Bone marrow (tissue), 2 donors: Measurements from ENCODE around the gene CCBE1.
"Not testable (repeated sequence)": the region's sequence is repeated elsewhere in the genome, so short reads cannot be mapped to it uniquely, and the experiment has no call there.

Source experiments
- DNase-seq, 2 donors: peaks; one replicate each; lab custom pipeline; 2025; lab: John Stamatoyannopoulos, UW

CCBE1 gene

GRCh38 chr18:59539108-59539507 is 158.1 kb downstream of the CCBE1 start:
- DNase-seq, result no peak

DNA sequence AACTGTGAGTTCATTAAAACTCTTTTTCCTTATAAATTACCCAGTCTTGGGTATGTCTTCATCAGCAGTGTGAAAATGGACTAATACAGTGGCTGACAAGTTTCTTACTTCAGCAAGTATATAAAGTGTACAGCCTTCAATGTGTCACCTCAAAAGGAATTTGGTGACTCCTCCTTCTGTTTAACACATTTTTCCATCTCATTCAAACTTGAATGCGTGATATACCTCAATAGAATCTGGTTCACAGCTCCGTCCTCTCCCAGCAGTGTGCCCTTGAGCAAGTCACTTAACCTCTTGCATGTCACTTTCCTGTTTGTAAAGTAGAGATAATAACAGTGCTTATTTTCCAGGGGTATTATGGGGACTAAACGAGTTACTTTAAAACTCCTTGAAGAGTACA is 159.6 kb downstream of the CCBE1 start:
- DNase-seq, result no peak

GRCh38 chr18:59536166-59536565 is 161.1 kb downstream of the CCBE1 start:
- no peak for DNase-seq

DNA sequence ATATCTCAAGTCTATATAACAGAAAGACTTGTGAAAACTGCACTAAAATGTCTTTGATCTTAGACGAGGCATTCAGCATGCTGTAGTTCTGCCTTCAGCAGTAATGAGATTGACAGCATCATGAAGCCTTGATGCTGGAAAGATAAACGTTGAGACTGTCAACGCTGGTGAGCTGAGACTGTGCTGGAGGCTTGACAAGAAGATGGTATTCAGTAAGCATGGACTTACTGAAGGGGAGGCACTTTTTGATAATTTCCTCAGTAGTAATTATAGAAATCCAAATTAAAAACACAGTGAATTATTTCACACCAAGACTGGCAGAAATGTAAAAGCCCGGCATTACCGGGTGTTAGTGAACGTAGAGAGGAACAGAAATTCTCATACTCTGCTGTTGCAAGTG is 162.2 kb downstream of the CCBE1 start:
- DNase-seq, result no peak

DNA sequence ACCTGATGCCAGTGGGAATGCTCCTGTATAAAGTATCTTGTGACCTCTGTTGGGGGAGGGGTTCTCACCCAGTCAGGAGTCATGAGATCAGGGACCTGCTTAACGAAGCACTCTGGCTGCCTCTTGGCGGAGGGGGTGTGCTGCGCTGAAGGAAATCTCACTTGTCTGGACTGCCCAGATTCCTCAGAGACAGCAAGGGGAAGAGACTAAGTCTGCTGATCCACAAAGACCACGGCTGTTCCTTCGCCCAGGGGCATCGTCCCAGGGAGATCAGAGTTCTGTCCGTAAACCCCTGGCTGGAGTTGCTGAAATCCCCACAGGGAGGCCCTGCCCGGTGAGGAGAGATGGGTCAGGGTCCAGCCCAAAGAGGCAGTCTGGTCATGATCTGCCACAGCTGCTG is 168.4 kb downstream of the CCBE1 start:
- no peak for DNase-seq

DNA sequence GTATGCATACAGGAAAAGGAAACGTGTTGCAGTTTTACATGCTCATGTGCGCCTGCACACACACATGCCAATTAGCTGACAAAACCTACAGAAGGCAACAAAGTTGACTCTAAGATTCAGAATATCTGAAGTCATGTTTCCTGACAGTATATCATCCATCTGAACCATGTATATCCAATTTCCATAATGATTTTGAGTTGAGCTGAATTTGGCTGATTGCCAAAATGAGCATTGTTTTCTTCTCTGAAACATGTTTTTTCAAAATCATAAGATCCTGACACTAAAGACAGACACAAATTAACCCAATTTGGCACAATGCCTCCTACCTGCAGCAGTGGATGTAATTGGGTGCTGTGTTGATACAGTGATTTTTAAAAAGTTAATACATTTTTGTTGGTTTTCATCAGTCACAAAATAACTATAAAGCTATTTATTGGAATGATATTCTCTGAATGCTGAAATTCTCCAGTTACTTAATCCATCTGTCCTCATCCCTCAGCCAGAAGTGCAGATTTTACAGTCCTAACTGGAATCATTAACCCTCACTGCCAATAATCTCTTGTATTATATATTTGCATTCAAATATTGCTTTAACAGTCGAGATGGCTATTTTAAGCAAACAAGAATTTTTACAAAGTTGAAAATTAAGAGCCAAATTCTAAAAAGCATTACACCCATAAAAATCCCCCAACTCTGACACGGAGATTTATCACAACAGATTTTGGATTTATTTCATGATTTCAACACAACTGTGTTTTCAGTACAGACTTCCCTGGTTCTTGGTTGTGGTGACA is 176.5 kb downstream of the CCBE1 start:
- no peak for DNase-seq

DNA sequence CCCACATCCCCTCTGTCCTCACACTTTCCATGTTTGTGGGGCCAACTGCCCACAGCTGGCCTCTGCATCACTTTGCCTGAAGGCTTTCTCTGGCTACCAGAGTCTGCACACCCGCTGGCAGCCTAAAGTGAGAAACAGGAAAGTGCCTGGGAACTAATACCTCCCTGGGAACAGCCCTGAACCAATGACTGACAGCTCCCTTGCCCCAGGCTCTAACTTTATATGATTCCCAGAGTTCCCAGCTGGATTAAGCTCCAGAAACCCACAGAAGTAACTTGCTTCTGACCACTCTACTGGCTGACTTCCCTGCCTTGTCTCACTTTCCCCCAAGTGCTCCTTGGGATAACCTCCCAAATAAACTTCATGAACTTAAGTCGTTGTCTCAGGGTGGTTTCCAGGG is 178.5 kb downstream of the CCBE1 start:
- no peak for DNase-seq

GRCh38 chr18:59517446-59518165 is 179.6 kb downstream of the CCBE1 start:
- DNase-seq, result no peak

GRCh38 chr18:59516356-59517155 is 180.7 kb downstream of the CCBE1 start:
- no peak for DNase-seq

DNA sequence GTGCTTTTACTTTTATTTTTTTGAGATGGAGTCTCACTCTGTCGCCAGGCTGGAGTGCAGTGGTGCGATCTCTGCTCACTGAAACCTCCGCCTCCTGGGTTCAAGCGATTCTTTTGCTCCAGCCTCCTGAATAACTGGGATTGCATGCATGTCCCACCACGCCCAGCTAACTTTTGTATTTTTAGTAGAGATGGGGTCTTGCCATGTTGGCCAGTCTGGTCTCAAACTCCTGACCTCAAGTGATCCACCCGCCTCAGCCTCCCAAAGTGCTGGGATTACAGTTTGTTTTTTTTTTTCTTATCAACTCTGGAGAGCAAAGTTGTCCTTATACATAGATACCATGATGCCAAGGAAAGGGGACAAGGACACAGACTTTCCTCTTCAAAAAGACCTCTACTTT is 181.3 kb downstream of the CCBE1 start:
- not testable (repeated sequence) for DNase-seq

DNA sequence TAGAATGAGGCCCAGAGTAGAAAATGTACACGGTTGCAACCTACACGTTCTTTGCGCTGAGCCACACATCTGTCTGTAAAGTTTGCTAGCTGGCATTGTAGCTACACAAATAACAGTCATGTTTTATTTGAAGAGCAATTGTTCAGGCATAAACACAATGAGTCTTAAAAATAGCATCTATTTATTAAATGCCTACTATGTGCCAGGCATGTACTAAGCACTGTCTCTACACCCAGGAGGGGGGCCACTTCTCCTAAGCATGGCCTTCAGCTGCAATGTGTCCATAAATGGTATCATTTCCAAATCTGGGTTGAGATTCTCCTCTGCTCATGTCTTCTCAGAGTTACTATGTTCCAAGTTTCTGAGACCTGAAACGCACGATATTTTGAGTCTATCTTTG is 182.1 kb downstream of the CCBE1 start:
- DNase-seq, result no peak

- no peak for DNase-seq
Measured at GRCh38 chr18:59514203-59514602, 183.0 kb downstream of the CCBE1 start.

DNA sequence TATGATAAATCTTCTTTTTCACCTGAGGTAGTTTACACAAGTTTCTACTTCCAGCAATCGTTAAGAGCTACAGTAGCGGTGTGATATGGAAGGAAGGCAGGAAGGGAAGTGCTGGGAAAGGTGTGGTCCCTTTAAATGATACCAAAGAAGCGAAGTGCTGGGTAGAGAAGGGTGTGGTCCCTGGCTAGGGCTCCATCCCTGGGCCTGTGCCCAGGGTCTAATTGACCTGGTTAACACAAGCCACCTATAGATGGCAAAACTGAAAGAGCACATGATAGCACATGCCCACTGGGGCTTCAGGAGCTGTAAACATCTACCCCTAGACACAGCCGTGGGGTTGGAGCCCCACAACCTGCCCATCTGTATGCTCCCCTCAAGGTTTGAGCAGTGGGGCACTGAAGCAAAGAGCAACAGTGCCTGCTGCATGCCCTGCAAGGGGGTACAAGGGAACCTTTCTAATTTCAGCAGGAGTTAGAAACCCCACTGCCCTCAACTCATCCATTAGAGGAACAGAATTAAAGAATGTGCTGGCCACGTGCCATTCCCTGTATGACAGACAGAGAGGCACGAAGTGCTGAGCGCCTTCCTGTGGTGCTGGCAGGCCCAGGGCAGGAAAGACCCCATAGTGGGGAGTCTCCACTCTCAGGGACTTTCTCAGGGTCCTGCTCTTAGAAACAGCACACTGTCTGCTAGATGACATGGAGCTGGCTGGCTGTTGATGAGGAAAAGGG is 185.0 kb downstream of the CCBE1 start:
- no peak for DNase-seq

- DNase-seq, result no peak
Measured at GRCh38 chr18:59509481-59510442, 187.5 kb downstream of the CCBE1 start.

GRCh38 chr18:59505356-59505755 is 191.9 kb downstream of the CCBE1 start:
- no peak for DNase-seq

DNA sequence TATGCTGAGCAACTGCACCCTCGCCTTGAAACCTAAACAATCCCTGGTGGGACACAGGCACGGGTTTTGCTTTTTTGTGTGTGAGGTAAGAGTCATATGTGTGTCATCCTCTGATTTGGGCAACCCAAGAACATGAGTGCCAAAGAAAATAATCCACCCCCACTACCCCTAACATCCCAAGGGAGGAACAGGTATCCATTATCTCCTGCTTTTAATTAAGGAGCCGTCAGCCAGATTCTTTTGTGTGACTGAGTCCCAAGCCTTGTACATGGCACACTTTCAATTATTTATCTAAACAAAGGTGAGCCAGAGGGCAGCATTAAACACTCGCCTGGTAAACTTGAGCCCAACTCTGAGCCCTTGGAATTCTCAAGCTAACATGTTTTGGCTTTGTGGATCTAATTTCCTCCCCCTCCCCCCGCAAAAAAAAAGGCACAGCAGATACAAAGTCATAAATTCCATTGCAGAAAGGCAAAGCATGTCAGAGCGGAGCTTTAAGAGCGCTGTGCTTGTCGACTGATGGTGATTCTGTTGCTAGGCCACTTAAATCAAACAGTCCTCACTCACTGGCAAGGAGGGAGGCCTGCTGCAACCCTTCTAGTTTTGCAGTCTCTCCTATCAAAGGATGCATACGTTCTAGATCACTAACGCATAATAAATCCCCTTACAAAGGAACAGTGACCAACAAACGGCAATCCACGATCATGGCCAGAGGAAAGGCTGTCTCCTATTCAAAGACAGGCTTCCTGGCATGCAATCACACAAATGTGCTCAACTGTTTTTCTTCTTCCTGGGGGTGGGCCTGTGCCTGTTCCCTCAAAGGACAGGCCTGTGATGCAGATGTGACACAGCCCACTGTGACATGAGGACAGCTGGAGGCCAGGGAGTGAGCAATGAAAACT is 194.7 kb downstream of the CCBE1 start:
- DNase-seq, result no peak

- no peak for DNase-seq
Measured at GRCh38 chr18:59501920-59502273, 195.3 kb downstream of the CCBE1 start.

GRCh38 chr18:59500765-59501164 is 196.5 kb downstream of the CCBE1 start:
- DNase-seq, result no peak

DNA sequence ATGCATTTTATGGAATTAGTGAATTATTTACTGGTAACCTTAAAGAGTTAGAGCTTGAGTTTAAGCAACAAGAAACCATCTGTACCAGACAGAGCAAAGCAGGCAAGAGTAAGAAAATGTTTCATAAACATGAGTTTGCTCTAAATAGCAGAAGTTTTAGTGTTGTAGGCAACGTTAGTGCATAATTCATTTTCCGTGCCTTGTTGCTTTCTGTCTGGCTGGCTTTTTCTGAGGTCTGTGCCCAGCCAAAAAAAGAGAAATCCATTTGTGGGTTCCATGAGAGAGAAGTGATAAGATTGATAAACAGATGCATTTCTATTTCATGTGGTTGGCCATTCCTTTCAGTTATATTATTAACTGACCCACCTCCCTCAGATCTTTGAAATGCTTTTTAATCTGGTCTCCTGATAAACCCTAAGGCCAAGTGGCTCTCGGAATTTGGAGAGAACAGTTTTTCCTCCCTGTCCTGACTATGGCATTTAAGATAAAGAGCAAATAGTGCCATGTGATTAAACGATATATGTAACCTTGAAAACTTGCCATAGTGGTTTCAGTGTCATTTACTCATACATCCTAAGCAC is 198.6 kb downstream of the CCBE1 start:
- no peak for DNase-seq
